H1 (cell line): ENCODE data around the gene GPR37. TPM values are rescaled to one million over a fixed set of nuclear protein-coding genes. Genes with fewer than 3 reads are reported as not detected.

Experiments
- CTCF ChIA-PET: fragments of 300-600 bp; sonication (Branson Sonifier 250); formaldehyde crosslinking; loops from one replicate; lab custom pipeline; 2021; ENCODE audit not compliant: partially characterized antibody; lab: Charles Lee
- POLR2A ChIA-PET: fragments of 300-600 bp; sonication (Branson Sonifier 250); formaldehyde crosslinking; loops from one replicate; lab custom pipeline; 2021; ENCODE audit warnings: inconsistent platforms; ENCODE audit not compliant: partially characterized antibody; lab: Charles Lee
- DNase-seq, 2 experiments: peaks; one replicate each; pipeline versions ENCODE4 v3.0.0 to v3.0.0-alpha.2; 2010 to 2022; ENCODE audit warnings: low spot score in 2 of 2, low read depth in 1 of 2, mixed read lengths in 1 of 2
- FAIRE-seq: peaks from 2 replicates; lab custom pipeline; 2011; peaks lifted over from hg19 to GRCh38; lab: Jason Lieb, UNC
- H2AFZ ChIP-seq: 2 replicates; pipeline ENCODE4 v1.8.1; 2012; ENCODE audit warnings: low read length, inconsistent platforms
- H2AK5ac ChIP-seq: 2 replicates; pipeline ENCODE4 v1.6.1; 2013; ENCODE audit warnings: low read depth, low read length
- H2BK120ac ChIP-seq: replicated peaks from 2 replicates; pipeline ENCODE3; 2013; ENCODE audit warnings: low read depth, low read length, inconsistent platforms
- H2BK12ac ChIP-seq: 2 replicates; pipeline ENCODE4 v1.6.1; 2013; ENCODE audit warnings: low read depth, low read length
- H2BK15ac ChIP-seq: 2 replicates; pipeline ENCODE4 v1.6.1; 2013; ENCODE audit warnings: low read length
- H2BK20ac ChIP-seq: 2 replicates; pipeline ENCODE4 v1.6.1; 2013; ENCODE audit warnings: low read length
- H2BK5ac ChIP-seq: 2 replicates; pipeline ENCODE4 v1.6.1; 2013; ENCODE audit warnings: low read depth, low read length
- H3K14ac ChIP-seq: 2 replicates; pipeline ENCODE4 v1.6.1; 2013; ENCODE audit warnings: inconsistent platforms; ENCODE audit not compliant: insufficient read length
- H3K18ac ChIP-seq: 2 replicates; pipeline ENCODE4 v1.6.1; 2013; ENCODE audit warnings: low read length; ENCODE audit errors: extremely low read depth
- H3K23ac ChIP-seq: 2 replicates; pipeline ENCODE4 v1.6.1; 2013; ENCODE audit warnings: inconsistent platforms; ENCODE audit not compliant: insufficient read length
- H3K23me2 ChIP-seq: 2 replicates; pipeline ENCODE4 v1.6.1; 2013; ENCODE audit warnings: low read depth, low read length
- H3K27ac ChIP-seq: 2 replicates; pipeline ENCODE4 v1.6.1; 2011; ENCODE audit warnings: low read depth, low read length, inconsistent platforms
- H3K27me3 ChIP-seq, 4 experiments: replicated peaks in 1 of 4; 1 replicate in 1 of 4; 2 replicates in 3 of 4; pipeline versions ENCODE4 v1.6.1 to v1.8.1; 2011 to 2013; ENCODE audit warnings: low read length in 3 of 4, mild to moderate bottlenecking in 3 of 4, inconsistent platforms in 2 of 4, mixed read lengths in 2 of 4, moderate library complexity in 1 of 4; ENCODE audit not compliant: control insufficient read depth in 3 of 4, insufficient read depth in 3 of 4; ENCODE audit errors: extremely low read depth in 1 of 4
- H3K36me3 ChIP-seq, 4 experiments: 2 replicates each; pipeline versions ENCODE4 v1.6.1 to v1.8.1; 2011 to 2013; ENCODE audit warnings: mild to moderate bottlenecking in 4 of 4, low read length in 3 of 4, moderate library complexity in 2 of 4, control low read depth in 1 of 4, inconsistent platforms in 1 of 4; ENCODE audit not compliant: insufficient read depth in 4 of 4, control insufficient read depth in 2 of 4
- H3K4ac ChIP-seq: replicated peaks from 2 replicates; pipeline ENCODE3; 2013; ENCODE audit warnings: low read length, low read depth, mixed read lengths, inconsistent platforms; ENCODE audit not compliant: insufficient read length
- H3K4me1 ChIP-seq, 4 experiments: replicated peaks in 1 of 4; 1 replicate in 1 of 4; 2 replicates in 3 of 4; pipeline versions ENCODE4 v1.6.1 to v1.8.1; 2011 to 2013; ENCODE audit warnings: low read length in 3 of 4, inconsistent platforms in 2 of 4, mixed read lengths in 1 of 4; ENCODE audit not compliant: insufficient read depth in 4 of 4, control insufficient read depth in 3 of 4
- H3K4me2 ChIP-seq, 2 experiments: 2 replicates each; pipeline versions ENCODE4 v1.6.1 to v1.8.1; 2011 to 2013; ENCODE audit warnings: low read depth in 2 of 2, low read length in 2 of 2, control low read depth in 1 of 2, inconsistent platforms in 1 of 2, mild to moderate bottlenecking in 1 of 2; ENCODE audit not compliant: insufficient read depth in 1 of 2
- H3K4me3 ChIP-seq, 4 experiments: fragments of 200-600, 300-600 bp in 1 of 4; sonication (generic), shearing (Covaris generic), sonication (Bioruptor Twin) in 1 of 4; 2 replicates each; pipeline versions ENCODE4 v1.5.1 to v1.8.1; 2011 to 2016; ENCODE audit warnings: low read length in 4 of 4, low read depth in 3 of 4, control low read depth in 2 of 4, inconsistent platforms in 2 of 4, mild to moderate bottlenecking in 2 of 4, mixed read lengths in 1 of 4, moderate library complexity in 1 of 4; ENCODE audit not compliant: insufficient read depth in 2 of 4; ENCODE audit errors: extremely low read depth in 1 of 4
- H3K56ac ChIP-seq: replicated peaks from 2 replicates; pipeline ENCODE3; 2013; ENCODE audit warnings: low read depth, mild to moderate bottlenecking, mixed read lengths, low read length, inconsistent platforms; ENCODE audit not compliant: insufficient read length
- H3K79me1 ChIP-seq: 2 replicates; pipeline ENCODE4 v1.6.1; 2013; ENCODE audit warnings: low read depth, low read length, control low read depth
- H3K79me2 ChIP-seq, 2 experiments: 2 replicates each; pipeline versions ENCODE4 v1.6.1 to v1.8.1; 2012 to 2013; ENCODE audit warnings: low read length in 2 of 2, mild to moderate bottlenecking in 2 of 2, inconsistent platforms in 1 of 2; ENCODE audit not compliant: insufficient read depth in 2 of 2, control insufficient read depth in 1 of 2
- H3K9ac ChIP-seq, 4 experiments: replicated peaks in 1 of 4; 1 replicate in 1 of 4; 2 replicates in 3 of 4; pipeline versions ENCODE4 v1.6.1 to v1.8.1; 2011 to 2013; ENCODE audit warnings: low read depth in 3 of 4, low read length in 3 of 4, control low read depth in 2 of 4, mild to moderate bottlenecking in 2 of 4, moderate library complexity in 2 of 4, inconsistent platforms in 1 of 4; ENCODE audit errors: extremely low read depth in 1 of 4
- H3K9me3 ChIP-seq, 2 experiments: 2 replicates each; pipeline versions ENCODE4 v1.6.1 to v1.8.1; 2012 to 2013; ENCODE audit warnings: mild to moderate bottlenecking in 2 of 2, moderate library complexity in 2 of 2, control low read depth in 1 of 2, inconsistent platforms in 1 of 2, low read depth in 1 of 2, low read length in 1 of 2, mixed read lengths in 1 of 2; ENCODE audit not compliant: insufficient read depth in 2 of 2
- H4K20me1 ChIP-seq, 2 experiments: replicated peaks in 1 of 2; 2 replicates each; pipeline versions ENCODE3 to v1.8.1; 2011 to 2013; ENCODE audit warnings: inconsistent platforms in 2 of 2, low read length in 2 of 2, mild to moderate bottlenecking in 1 of 2; ENCODE audit not compliant: insufficient read depth in 2 of 2, control insufficient read depth in 1 of 2
- H4K5ac ChIP-seq: 2 replicates; pipeline ENCODE4 v1.6.1; 2013; ENCODE audit warnings: low read length, low read depth, mixed read lengths, inconsistent platforms; ENCODE audit not compliant: insufficient read length
- H4K8ac ChIP-seq: 2 replicates; pipeline ENCODE4 v1.8.0; 2013; ENCODE audit warnings: mild to moderate bottlenecking, moderate library complexity, low read length, inconsistent platforms; ENCODE audit not compliant: insufficient read depth; ENCODE audit errors: extremely low read depth
- H4K91ac ChIP-seq: replicated peaks from 2 replicates; pipeline ENCODE3; 2013; ENCODE audit warnings: low read length, mixed read lengths, inconsistent platforms; ENCODE audit not compliant: insufficient read length
- GABPA ChIP-seq: IDR thresholded peaks from 2 replicates; pipeline ENCODE4 v1.6.1; 2011; ENCODE audit warnings: mild to moderate bottlenecking, low read length, moderate library complexity, borderline replicate concordance; ENCODE audit not compliant: insufficient read depth
- GTF2F1 ChIP-seq: IDR thresholded peaks from 2 replicates; pipeline ENCODE4 v1.6.1; 2012; ENCODE audit warnings: low read depth, low read length, improper control_type of control experiment, borderline replicate concordance
- KDM1A ChIP-seq: fragments of 200-600, 300-600 bp; sonication (generic); IDR thresholded peaks from 2 replicates; pipeline ENCODE4 v1.7.1; 2016; ENCODE audit warnings: mild to moderate bottlenecking, low read length, borderline replicate concordance
- MAFK ChIP-seq: IDR thresholded peaks from 2 replicates; pipeline ENCODE4 v1.6.1; 2012; ENCODE audit warnings: low read depth, mild to moderate bottlenecking, improper control_type of control experiment, low read length
- MAX ChIP-seq: IDR thresholded peaks from 2 replicates; pipeline ENCODE4 v1.6.1; 2012; ENCODE audit warnings: inconsistent platforms
- NANOG ChIP-seq: IDR thresholded peaks from 2 replicates; pipeline ENCODE4 v1.6.1; 2011; ENCODE audit warnings: low read length, low read depth, mild to moderate bottlenecking, inconsistent platforms; ENCODE audit not compliant: insufficient read depth, poor library complexity, severe bottlenecking
- POU5F1 ChIP-seq: IDR thresholded peaks from 2 replicates; pipeline ENCODE4 v1.6.1; 2011; ENCODE audit warnings: low read depth, mild to moderate bottlenecking, low read length, moderate library complexity
- RBBP5 ChIP-seq: IDR thresholded peaks from 2 replicates; pipeline ENCODE4 v1.7.1; 2012; ENCODE audit warnings: low read depth, mild to moderate bottlenecking, inconsistent platforms, low read length, moderate library complexity, borderline replicate concordance
- SRF ChIP-seq: IDR thresholded peaks from 2 replicates; pipeline ENCODE4 v1.6.1; 2011; ENCODE audit warnings: mild to moderate bottlenecking, low read depth, low read length, moderate library complexity
- TEAD4 ChIP-seq: IDR thresholded peaks from 2 replicates; pipeline ENCODE4 v1.6.1; 2012; ENCODE audit warnings: low read depth, low read length, inconsistent platforms, mixed read lengths
- WGBS, 2 experiments: shearing (Covaris generic) in 1 of 2; methylation state at CpG; one replicate each; pipeline versions ENCODE4 v1.1.6 to v1.1.7; 2013 to 2015; ENCODE audit warnings: low lambda C conversion rate in 2 of 2, mixed read lengths in 2 of 2, inconsistent platforms in 1 of 2, low coverage in 1 of 2, missing lambda C conversion rate in 1 of 2; ENCODE audit not compliant: insufficient replicate concordance in 2 of 2, insufficient coverage in 1 of 2, insufficient read length in 1 of 2; ENCODE audit errors: extremely low coverage in 1 of 2, missing lambda C conversion rate in 1 of 2; 5-methylcytosine and 5-hydroxymethylcytosine counted together
- polyA plus RNA-seq, 7 experiments: library from polyadenylated mRNA; depleted of rRNA in 3 of 7; stranded (reverse) in 5 of 7; unstranded in 2 of 7; fragments of >200 nt in 5 of 7; fragments of 200-250 nt in 2 of 7; gene quantifications; 1 replicate in 5 of 7; 2 replicates in 1 of 7; 4 replicates in 1 of 7; pipeline versions ENCODE4 v1.2.1 to v1.2.3, GENCODE V29; 2011 to 2013; ENCODE audit warnings: missing spikeins in 2 of 7, mixed read lengths in 2 of 7
- total RNA-seq: library from RNA; stranded (reverse); fragmentation: NEBNext Ultra II Directional; extraction: Animal tissue kit (Norgen Biotek cat#: 25700); gene quantifications from 2 replicates; pipeline ENCODE4 v1.2.1, GENCODE V29; 2021

Gene GPR37
- total and polyA plus RNA-seq, 2 of the 8 experiments (the other 6 are each of a cell fraction or from before 2014, with no cell fraction given): 1.5 to 17.4 TPM

- Histone ChIP-seq H3K56ac (no peak overlapping the region), H3K9me3 (no peaks in the 10 kb centered on the region), H2AFZ (no peak overlapping the region), H3K27me3 (no peaks in the 10 kb centered on the region), H4K20me1 (no peaks in the 10 kb centered on the region), H3K4me1 (no peaks in the 10 kb centered on the region; a peak in 1 of 7 replicates), H2BK15ac (no peak overlapping the region), H3K36me3 (no peaks in the 10 kb centered on the region), H3K4me2 (no peak overlapping the region), H2BK20ac (no peak overlapping the region), H3K4me3 (no peak overlapping the region), H2BK12ac (no peak overlapping the region), H3K27ac (no peak overlapping the region), H4K5ac (no peak overlapping the region), H4K91ac (no peak overlapping the region), H4K8ac (no peak overlapping the region), H3K9ac (no peak overlapping the region), H3K14ac (no peak overlapping the region), H3K4ac (no peak overlapping the region), H3K23me2 (no peaks in the 10 kb centered on the region), H3K18ac (no peak overlapping the region), H2BK5ac (no peak overlapping the region), H3K79me2 (no peaks in the 10 kb centered on the region), H2AK5ac (no peak overlapping the region), H2BK120ac (no peak overlapping the region), H3K23ac (no peak overlapping the region), H3K79me1 (no peaks in the 10 kb centered on the region)
- POLR2A ChIA-PET: interaction anchor here (0.8 to 1.1 kb wide), 2 partner anchors 9 to 510 kb away, joined by 3 read pairs; no protein-coding TSS in a partner anchor
- WGBS, 2 experiments: 89% methylated on average over 3 of the region's 3 CpGs; no CpG with 5 or more reads in 1 of the 2 experiments
- no peak for DNase-seq
- TF ChIP-seq GTF2F1: no peak
- no peak for TF ChIP-seq KDM1A
- no peak for TF ChIP-seq NANOG
- no peak for TF ChIP-seq MAFK
- no peak for TF ChIP-seq MAX
- TF ChIP-seq SRF: no peak
- no peak for TF ChIP-seq RBBP5
- TF ChIP-seq POU5F1: no peak
- no peak for TF ChIP-seq GABPA
- TF ChIP-seq TEAD4: no peak
- no peak for FAIRE-seq
- CTCF ChIA-PET: interaction anchor here (0.7 kb wide), 1 partner anchor 51 kb away, joined by 3 read pairs; no protein-coding TSS in a partner anchor
These were observed 7.7 kb upstream of the GPR37 start for GRCh38 chr7:124773339-124773738.
